MM.1S (cell line): ENCODE data around the gene CCDC187.

Experiments
- EZH2 ChIP-seq: fragments of 300-600 bp; sonication (generic); optimal IDR thresholded peaks from 2 replicates; pipeline ENCODE3; 2017; ENCODE audit warnings: low read depth, mild to moderate bottlenecking, antibody characterized with exemption, low read length, mixed read lengths
- EZH2phosphoT487 ChIP-seq: fragments of 300-600 bp; sonication (generic); IDR thresholded peaks from 2 replicates; pipeline ENCODE4 v1.6.1; 2018; ENCODE audit warnings: antibody characterized with exemption, low read length
- TF ChIP-seq, protein P1 (sequence below): fragments of 300-600 bp; sonication (generic); IDR thresholded peaks from 2 replicates; pipeline ENCODE4 v1.5.1; 2016; ENCODE audit warnings: antibody characterized with exemption, low read length, mixed read lengths

GRCh38 chr9:136351252-136351800 is 47.4 kb upstream of the CCDC187 start:
- TF ChIP-seq, protein P1, sequence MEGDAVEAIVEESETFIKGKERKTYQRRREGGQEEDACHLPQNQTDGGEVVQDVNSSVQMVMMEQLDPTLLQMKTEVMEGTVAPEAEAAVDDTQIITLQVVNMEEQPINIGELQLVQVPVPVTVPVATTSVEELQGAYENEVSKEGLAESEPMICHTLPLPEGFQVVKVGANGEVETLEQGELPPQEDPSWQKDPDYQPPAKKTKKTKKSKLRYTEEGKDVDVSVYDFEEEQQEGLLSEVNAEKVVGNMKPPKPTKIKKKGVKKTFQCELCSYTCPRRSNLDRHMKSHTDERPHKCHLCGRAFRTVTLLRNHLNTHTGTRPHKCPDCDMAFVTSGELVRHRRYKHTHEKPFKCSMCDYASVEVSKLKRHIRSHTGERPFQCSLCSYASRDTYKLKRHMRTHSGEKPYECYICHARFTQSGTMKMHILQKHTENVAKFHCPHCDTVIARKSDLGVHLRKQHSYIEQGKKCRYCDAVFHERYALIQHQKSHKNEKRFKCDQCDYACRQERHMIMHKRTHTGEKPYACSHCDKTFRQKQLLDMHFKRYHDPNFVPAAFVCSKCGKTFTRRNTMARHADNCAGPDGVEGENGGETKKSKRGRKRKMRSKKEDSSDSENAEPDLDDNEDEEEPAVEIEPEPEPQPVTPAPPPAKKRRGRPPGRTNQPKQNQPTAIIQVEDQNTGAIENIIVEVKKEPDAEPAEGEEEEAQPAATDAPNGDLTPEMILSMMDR, result no peak
- no peak for TF ChIP-seq EZH2phosphoT487
- no peak for TF ChIP-seq EZH2
